ENCODE measurements around the gene NAGLU.

DNA sequence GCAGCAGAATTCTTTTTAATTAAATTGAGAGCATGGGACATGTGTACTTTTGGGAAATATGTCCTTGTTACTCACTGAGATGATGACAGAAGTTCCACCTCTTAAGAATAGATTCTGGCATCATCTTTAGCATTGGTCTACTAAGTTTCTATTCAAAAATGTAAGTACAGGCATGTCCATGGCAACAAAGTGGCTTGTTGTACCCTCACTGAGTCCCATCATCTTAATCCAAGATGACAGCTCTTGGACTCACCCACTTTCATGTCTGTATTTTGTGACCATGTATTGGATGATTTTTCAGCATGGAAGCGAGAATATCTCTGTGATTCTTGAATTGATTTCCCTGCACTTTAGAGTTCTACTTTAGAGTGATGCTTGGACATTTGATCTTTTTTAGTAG lies 33.1 kb upstream of the NAGLU start:
- TF ChIP-seq, protein P1, sequence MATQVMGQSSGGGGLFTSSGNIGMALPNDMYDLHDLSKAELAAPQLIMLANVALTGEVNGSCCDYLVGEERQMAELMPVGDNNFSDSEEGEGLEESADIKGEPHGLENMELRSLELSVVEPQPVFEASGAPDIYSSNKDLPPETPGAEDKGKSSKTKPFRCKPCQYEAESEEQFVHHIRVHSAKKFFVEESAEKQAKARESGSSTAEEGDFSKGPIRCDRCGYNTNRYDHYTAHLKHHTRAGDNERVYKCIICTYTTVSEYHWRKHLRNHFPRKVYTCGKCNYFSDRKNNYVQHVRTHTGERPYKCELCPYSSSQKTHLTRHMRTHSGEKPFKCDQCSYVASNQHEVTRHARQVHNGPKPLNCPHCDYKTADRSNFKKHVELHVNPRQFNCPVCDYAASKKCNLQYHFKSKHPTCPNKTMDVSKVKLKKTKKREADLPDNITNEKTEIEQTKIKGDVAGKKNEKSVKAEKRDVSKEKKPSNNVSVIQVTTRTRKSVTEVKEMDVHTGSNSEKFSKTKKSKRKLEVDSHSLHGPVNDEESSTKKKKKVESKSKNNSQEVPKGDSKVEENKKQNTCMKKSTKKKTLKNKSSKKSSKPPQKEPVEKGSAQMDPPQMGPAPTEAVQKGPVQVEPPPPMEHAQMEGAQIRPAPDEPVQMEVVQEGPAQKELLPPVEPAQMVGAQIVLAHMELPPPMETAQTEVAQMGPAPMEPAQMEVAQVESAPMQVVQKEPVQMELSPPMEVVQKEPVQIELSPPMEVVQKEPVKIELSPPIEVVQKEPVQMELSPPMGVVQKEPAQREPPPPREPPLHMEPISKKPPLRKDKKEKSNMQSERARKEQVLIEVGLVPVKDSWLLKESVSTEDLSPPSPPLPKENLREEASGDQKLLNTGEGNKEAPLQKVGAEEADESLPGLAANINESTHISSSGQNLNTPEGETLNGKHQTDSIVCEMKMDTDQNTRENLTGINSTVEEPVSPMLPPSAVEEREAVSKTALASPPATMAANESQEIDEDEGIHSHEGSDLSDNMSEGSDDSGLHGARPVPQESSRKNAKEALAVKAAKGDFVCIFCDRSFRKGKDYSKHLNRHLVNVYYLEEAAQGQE (IDR thresholded peaks at IDR 0.05; ENCODE audit: insufficient read depth in 1 of 2, low read depth in 2 of 2, low read length in 2 of 2): no peak
- TF ChIP-seq TAF1 (IDR thresholded peaks at IDR 0.05; ENCODE audit: borderline replicate concordance, insufficient read depth, low read length): no peak
- no peak for TF ChIP-seq POLR2AphosphoS5 (IDR thresholded peaks at IDR 0.05; ENCODE audit: low read depth, low read length)
- no peak for TF ChIP-seq SIN3A (IDR thresholded peaks at IDR 0.05; ENCODE audit: borderline replicate concordance, insufficient read depth, low read length)

Measured in PFSK-1 (cell line).